ENCODE measurements around the gene HLA-DOB. TPM values are rescaled to one million over a fixed set of nuclear protein-coding genes. Genes with fewer than 3 reads are reported as not detected.
"Not testable (repeated sequence)": the region's sequence is repeated elsewhere in the genome, so short reads cannot be mapped to it uniquely, and the experiment has no call there.

The HLA-DOB gene
- total RNA-seq, 1 donor from 2014 or later = 0.25 TPM

DNA sequence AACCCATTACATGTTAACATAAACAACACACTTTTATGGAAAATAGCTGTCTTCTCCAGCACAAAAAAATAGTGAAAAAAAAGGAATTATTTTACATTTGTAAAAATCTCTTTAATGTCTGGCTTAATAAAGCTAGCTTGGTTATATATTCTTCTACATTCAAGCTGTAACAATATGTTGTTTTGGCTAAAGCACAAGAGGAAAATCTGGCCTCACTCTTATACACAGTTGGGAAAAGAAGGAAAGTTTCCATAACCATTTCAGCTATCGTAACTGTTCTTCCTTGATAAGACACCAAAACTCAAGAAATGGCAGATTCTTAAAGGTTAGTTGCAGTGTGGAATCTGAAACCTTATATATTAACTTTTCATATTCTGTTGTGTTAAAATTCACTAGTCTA, 7.6 kb downstream of the HLA-DOB start:
- Mint-ChIP-seq H3K27me3 (ENCODE audit: low read depth) (peaks cover 44% of the 10 kb centered on the region), H3K36me3 (ENCODE audit: low read depth) (peaks cover 3% of the 10 kb centered on the region), H3K4me1 (ENCODE audit: low read depth) (peaks cover 7% of the 10 kb centered on the region), H3K4me3 (ENCODE audit: unreplicated experiment) (no peak overlapping the region), H3K27ac (ENCODE audit: unreplicated experiment) (no peak overlapping the region), H3K9me3 (ENCODE audit: low read depth) (no peaks in the 10 kb centered on the region)
- TF ChIP-seq, protein P1, sequence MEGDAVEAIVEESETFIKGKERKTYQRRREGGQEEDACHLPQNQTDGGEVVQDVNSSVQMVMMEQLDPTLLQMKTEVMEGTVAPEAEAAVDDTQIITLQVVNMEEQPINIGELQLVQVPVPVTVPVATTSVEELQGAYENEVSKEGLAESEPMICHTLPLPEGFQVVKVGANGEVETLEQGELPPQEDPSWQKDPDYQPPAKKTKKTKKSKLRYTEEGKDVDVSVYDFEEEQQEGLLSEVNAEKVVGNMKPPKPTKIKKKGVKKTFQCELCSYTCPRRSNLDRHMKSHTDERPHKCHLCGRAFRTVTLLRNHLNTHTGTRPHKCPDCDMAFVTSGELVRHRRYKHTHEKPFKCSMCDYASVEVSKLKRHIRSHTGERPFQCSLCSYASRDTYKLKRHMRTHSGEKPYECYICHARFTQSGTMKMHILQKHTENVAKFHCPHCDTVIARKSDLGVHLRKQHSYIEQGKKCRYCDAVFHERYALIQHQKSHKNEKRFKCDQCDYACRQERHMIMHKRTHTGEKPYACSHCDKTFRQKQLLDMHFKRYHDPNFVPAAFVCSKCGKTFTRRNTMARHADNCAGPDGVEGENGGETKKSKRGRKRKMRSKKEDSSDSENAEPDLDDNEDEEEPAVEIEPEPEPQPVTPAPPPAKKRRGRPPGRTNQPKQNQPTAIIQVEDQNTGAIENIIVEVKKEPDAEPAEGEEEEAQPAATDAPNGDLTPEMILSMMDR (IDR thresholded peaks at IDR 0.05) = no peak
- no peak for DNase-seq (ENCODE audit: low spot score)

DNA sequence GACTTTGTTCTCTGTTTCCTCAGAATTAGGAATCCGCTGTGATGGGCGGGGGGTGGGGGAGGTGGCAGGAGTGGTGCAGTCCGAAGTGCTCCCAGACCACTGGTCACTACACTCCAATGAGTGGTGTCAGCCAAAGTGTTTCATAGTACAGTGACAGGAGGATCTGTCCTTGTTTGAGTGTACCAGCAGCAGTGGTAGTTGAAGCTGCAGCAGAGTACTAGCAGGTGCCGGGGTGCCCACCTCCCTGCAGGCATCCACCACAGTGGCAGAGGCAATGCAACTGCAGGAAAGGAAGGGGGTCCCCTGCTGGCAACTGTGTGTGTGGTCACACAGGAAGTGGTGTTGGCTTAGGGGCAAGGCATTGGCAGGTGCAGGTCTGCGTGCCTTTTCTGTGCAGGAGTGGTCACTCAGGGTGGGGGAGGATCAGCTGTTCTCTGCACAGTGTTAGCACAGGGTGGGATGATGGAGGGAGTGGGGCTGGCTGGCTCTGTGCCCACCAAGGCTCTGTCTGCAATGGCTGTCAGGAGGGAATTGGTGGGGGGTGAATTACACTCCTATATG, 9.7 kb downstream of the HLA-DOB start:
- H3K36me3 Mint-ChIP-seq (ENCODE audit: low read depth) = no peaks in the 10 kb centered on the region
- TF ChIP-seq, protein P1 (IDR thresholded peaks at IDR 0.05) = no peak
- H3K4me3 Mint-ChIP-seq (ENCODE audit: unreplicated experiment) = no peak overlapping the region
- no peak for DNase-seq (ENCODE audit: low spot score)
- H3K4me1 Mint-ChIP-seq (ENCODE audit: low read depth) = peaks cover 7% of the 10 kb centered on the region
- H3K27ac Mint-ChIP-seq (ENCODE audit: unreplicated experiment) = no peak overlapping the region
- H3K9me3 Mint-ChIP-seq (ENCODE audit: low read depth) = no peaks in the 10 kb centered on the region
- peaks cover 47% of the 10 kb centered on the region for H3K27me3 Mint-ChIP-seq (ENCODE audit: low read depth)

DNA sequence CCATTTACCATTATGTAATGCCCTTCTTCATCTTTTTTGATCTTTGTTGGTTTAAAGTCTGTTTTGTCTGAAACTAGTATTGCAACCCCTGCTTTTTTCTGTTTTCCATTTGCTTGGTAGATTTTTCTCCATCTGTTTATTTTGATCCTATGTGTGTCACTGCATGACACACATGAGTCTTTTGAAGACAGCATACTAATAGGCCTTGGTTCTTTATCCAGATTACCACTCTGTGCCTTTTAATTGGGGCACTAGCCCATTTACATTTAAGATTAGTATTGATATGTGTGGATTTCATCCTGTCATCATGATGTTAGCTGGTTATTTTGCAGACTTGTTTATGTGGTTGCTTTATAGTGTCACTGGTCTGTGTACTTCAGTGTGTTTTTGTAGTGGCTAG, 11.4 kb downstream of the HLA-DOB start:
- H3K9me3 Mint-ChIP-seq (ENCODE audit: low read depth); H3K4me1 Mint-ChIP-seq (ENCODE audit: low read depth); DNase-seq (ENCODE audit: low spot score); H3K4me3 Mint-ChIP-seq (ENCODE audit: unreplicated experiment); H3K27ac Mint-ChIP-seq (ENCODE audit: unreplicated experiment); H3K36me3 Mint-ChIP-seq (ENCODE audit: low read depth): not testable (repeated sequence)
- H3K27me3 Mint-ChIP-seq (ENCODE audit: low read depth) = peaks cover 56% of the 10 kb centered on the region

DNA sequence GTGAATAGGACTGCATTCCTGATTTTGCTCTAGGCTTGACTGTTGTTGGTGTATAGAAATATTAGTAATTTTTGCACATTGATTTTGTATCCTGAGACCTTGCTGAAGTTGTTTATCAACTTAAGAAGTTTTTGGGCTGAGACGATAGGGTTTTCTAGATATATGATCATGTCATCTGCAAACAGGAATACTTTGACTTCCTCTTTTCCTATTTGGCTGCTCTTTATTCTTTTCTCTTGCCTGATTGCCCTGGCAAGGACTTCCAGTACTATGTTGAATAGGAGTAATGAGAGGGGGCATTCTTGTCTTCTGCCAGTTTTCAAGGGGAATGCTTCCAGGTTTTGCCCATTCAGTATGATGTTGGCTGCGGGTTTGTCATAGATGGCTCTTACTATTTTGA, 13.4 kb downstream of the HLA-DOB start:
- Mint-ChIP-seq H3K27ac (ENCODE audit: unreplicated experiment) (no peak overlapping the region), H3K27me3 (ENCODE audit: low read depth) (peaks cover 63% of the 10 kb centered on the region), H3K36me3 (ENCODE audit: low read depth) (peaks cover 2% of the 10 kb centered on the region), H3K9me3 (ENCODE audit: low read depth) (peaks cover 5% of the 10 kb centered on the region), H3K4me1 (ENCODE audit: low read depth) (peaks cover 7% of the 10 kb centered on the region), H3K4me3 (ENCODE audit: unreplicated experiment) (no peak overlapping the region)
- TF ChIP-seq, protein P1 (IDR thresholded peaks at IDR 0.05) = no peak
- DNase-seq (ENCODE audit: low spot score) = no peak

DNA sequence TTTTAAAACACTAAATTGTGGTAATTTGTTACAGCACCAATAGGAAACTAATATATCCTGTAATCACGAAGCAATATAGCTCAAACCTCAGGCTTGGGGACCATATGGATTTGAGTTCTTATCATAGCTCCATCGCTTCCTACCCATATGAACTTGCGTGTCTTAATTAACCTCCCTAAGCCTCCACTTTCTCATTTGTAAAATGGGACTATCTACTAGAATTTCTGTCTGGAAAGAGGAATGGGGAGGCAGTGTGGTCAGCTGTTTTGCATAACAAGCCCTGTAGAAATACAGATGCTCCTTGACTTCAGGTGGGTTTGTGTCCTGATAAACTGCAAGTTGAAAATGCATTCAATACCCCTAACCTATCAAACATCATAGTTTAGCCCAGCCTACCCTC, 17.1 kb downstream of the HLA-DOB start:
- no peak for DNase-seq (ENCODE audit: low spot score)
- H3K27me3 Mint-ChIP-seq (ENCODE audit: low read depth) = peaks cover 67% of the 10 kb centered on the region
- no peak overlapping the region for H3K27ac Mint-ChIP-seq (ENCODE audit: unreplicated experiment)
- no peak overlapping the region for H3K4me3 Mint-ChIP-seq (ENCODE audit: unreplicated experiment)
- TF ChIP-seq, protein P1 (IDR thresholded peaks at IDR 0.05) = no peak
- H3K4me1 Mint-ChIP-seq (ENCODE audit: low read depth) = peaks cover 5% of the 10 kb centered on the region
- H3K9me3 Mint-ChIP-seq (ENCODE audit: low read depth) = peaks cover 5% of the 10 kb centered on the region
- H3K36me3 Mint-ChIP-seq (ENCODE audit: low read depth) = peaks cover 2% of the 10 kb centered on the region

DNA sequence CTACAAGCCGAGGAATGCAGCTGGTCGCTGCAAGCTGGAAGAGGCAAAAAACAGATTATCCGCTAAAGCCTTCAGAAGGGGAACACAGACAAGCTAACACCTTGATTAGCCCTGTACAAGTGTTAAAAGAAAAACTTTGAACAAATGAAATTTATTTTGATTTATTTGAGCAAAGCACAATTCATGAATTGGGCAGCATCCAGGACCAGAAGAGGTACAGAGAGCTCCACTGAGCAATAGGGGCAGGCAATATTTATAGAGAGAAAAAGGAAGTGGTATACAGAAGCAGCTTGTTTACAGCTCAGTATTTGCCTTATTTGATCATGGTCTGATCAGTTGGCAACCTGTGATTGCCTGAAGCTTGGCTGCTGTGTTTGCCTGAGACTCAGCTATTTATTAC, 17.6 kb downstream of the HLA-DOB start:
- peaks cover 67% of the 10 kb centered on the region for H3K27me3 Mint-ChIP-seq (ENCODE audit: low read depth)
- TF ChIP-seq, protein P1 (IDR thresholded peaks at IDR 0.05) = no peak
- no peak for DNase-seq (ENCODE audit: low spot score)
- no peak overlapping the region for H3K4me3 Mint-ChIP-seq (ENCODE audit: unreplicated experiment)
- no peak overlapping the region for H3K27ac Mint-ChIP-seq (ENCODE audit: unreplicated experiment)
- peaks cover 2% of the 10 kb centered on the region for H3K36me3 Mint-ChIP-seq (ENCODE audit: low read depth)
- peaks cover 5% of the 10 kb centered on the region for H3K9me3 Mint-ChIP-seq (ENCODE audit: low read depth)
- peaks cover 5% of the 10 kb centered on the region for H3K4me1 Mint-ChIP-seq (ENCODE audit: low read depth)

Data from chondrocyte (in vitro differentiated cells).